ENCODE data around the gene PTBP2.
"Not testable (repeated sequence)": the region's sequence is repeated elsewhere in the genome, so short reads cannot be mapped to it uniquely, and the experiment has no call there.

PTBP2 gene

DNA sequence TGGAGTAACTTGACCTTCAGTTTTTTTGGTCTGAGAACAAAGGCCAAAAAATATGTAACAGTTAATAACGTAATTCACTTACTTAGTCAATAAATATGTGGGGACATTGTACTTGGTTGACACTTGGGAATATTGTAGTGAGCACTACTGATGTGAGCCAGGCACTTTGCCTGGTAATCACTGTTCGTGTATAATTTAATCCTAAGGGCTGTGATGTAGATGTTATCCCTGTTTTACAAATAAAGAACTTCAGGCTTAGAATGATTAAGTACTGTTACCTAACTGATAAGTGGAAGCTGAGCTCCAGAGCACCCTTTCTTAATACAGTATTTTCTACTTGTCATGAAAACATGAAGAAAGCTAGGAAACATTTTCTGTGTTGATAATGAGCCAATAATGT is 28.0 kb downstream of the PTBP2 start:
- peaks cover 4 to 54% (median 39%) of the 10 kb centered on the region in 11 experiments; a peak in 19 of 22 replicates for H3K9me3 ChIP-seq (replicated peaks in 1 of 11)
- H4K20me1 ChIP-seq = peaks cover 10 to 68% (median 63%) of the 10 kb centered on the region in 11 experiments; a peak in 20 of 22 replicates
- no peak overlapping the region for H3K4me2 ChIP-seq
- H3K4me3 ChIP-seq = no peak overlapping the region
- no peak overlapping the region for H3K27ac ChIP-seq
- no peaks in the 10 kb centered on the region for H3K27me3 ChIP-seq
- TF ChIP-seq Cebpa-rat (IDR thresholded peaks at IDR 0.05) = no peak
- H3K36me3 ChIP-seq = peaks cover 48 to 95% (median 84%) of the 10 kb centered on the region in 11 experiments
- H3K4me1 ChIP-seq = peaks cover 0 to 4% (median 0%) of the 10 kb centered on the region in 10 experiments; a peak in 2 of 20 replicates
- no peak overlapping the region for H3K9ac ChIP-seq

DNA sequence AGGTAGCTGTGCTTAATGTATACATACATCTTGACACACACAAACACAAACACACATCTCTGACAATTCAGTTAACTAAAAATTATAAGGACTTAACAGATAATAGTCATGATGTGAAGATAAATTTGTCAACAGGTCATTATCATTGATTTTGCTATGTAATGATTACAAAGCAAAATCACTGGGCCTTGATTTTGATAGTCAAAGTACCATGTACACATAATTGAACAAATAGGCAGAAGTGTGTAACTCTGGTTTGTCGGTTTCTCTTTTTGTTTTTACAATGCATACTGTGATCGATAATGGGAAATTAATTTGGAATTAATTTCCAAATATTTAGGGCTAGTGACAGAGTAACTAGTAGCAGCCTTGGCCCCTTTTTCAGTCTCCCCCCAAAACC is 30.8 kb downstream of the PTBP2 start:
- peaks cover 0 to 67% (median 50%) of the 10 kb centered on the region in 11 experiments; a peak in 18 of 22 replicates for H3K9me3 ChIP-seq (replicated peaks in 1 of 11)
- H3K4me3 ChIP-seq = no peak overlapping the region
- peaks cover 10 to 46% (median 41%) of the 10 kb centered on the region in 11 experiments; a peak in 20 of 22 replicates for H4K20me1 ChIP-seq
- H3K27me3 ChIP-seq = no peaks in the 10 kb centered on the region
- no peak overlapping the region for H3K9ac ChIP-seq
- no peak overlapping the region for H3K4me2 ChIP-seq
- no peaks in the 10 kb centered on the region for H3K4me1 ChIP-seq
- TF ChIP-seq Cebpa-rat (IDR thresholded peaks at IDR 0.05) = no peak
- no peak overlapping the region for H3K27ac ChIP-seq
- H3K36me3 ChIP-seq = peaks cover 66 to 100% (median 97%) of the 10 kb centered on the region in 11 experiments

DNA sequence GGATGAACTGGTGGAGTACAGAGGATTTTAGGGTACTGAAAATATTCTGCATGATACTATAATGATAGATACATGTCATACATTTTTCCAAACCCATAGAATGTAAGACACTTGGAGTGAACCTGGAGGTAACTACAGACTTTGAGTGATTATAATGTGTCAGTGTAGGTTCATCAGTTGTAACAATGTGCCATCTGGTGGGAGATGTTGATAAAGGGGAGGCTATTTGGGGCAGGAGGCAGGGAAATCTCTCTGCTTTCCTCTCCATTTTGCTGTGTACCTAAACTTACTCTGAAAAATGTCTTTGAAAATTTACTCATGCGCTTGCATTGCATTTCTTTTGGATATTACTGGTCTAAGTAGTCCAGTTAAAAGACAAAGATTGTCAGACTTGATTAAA is 35.2 kb downstream of the PTBP2 start:
- Histone ChIP-seq H3K27me3 (no peaks in the 10 kb centered on the region), H3K4me1 (no peaks in the 10 kb centered on the region), H3K36me3 (peaks cover 87 to 99% (median 98%) of the 10 kb centered on the region in 11 experiments), H3K4me3 (no peak overlapping the region), H3K9me3 (replicated peaks in 1 of 11) (peaks cover 28 to 98% (median 83%) of the 10 kb centered on the region in 11 experiments), H3K4me2 (no peak overlapping the region), H3K9ac (no peak overlapping the region), H4K20me1 (peaks cover 0 to 5% (median 0%) of the 10 kb centered on the region in 11 experiments; a peak in 2 of 22 replicates), H3K27ac (no peak overlapping the region)
- no peak for TF ChIP-seq Cebpa-rat (IDR thresholded peaks at IDR 0.05)

DNA sequence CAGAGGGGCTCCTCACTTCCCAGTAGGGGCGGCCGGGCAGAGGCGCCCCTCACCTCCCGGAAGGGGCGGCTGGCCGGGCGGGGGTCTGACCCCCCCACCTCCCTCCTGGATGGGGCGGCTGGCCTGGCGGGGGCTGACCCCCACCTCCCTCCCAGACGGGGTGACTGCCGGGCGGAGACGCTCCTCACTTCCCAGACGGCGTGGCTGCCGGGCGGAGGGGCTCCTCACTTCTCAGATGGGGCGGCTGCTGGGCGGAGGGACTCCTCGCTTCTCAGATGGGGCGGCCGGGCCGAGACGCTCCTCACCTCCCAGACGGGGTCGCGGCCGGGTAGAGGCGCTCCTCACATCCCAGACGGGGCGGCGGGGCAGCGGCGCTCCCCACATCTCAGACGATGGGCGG is 41.0 kb downstream of the PTBP2 start:
- H3K9me3 ChIP-seq (replicated peaks in 1 of 11) = peaks cover 37 to 51% (median 46%) of the 10 kb centered on the region in 11 experiments
- H3K27ac ChIP-seq, H3K9ac ChIP-seq, H3K4me1 ChIP-seq, H3K27me3 ChIP-seq, H3K4me3 ChIP-seq, H3K4me2 ChIP-seq: not testable (repeated sequence)
- peaks cover 35 to 87% (median 72%) of the 10 kb centered on the region in 11 experiments for H3K36me3 ChIP-seq
- H4K20me1 ChIP-seq = peaks cover 0 to 33% (median 29%) of the 10 kb centered on the region in 11 experiments; a peak in 16 of 22 replicates

DNA sequence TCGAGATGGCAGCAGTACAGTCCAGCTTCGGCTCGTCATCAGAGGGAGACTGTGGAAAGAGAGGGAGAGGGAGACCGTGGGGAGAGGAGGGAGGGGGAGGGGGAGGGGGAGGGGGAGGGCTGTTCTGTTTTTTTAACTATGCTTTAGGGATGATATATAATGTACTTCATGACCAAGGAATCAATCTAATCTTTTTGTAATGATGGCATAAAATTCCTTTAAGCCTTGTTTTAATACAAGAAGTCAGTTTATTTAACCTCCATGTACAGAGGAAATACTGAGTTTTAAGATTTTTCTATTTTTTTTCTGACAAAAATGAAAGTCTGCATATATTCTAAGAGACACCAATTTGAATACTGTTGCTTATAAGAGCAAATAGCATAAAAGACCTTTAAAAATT is 41.9 kb downstream of the PTBP2 start:
- Histone ChIP-seq H3K4me1 (no peaks in the 10 kb centered on the region), H3K4me3 (no peak overlapping the region), H3K9ac (no peak overlapping the region), H4K20me1 (peaks cover 0 to 42% (median 36%) of the 10 kb centered on the region in 11 experiments; a peak in 17 of 22 replicates), H3K36me3 (peaks cover 37 to 83% (median 71%) of the 10 kb centered on the region in 11 experiments), H3K27me3 (no peaks in the 10 kb centered on the region), H3K27ac (no peak overlapping the region), H3K4me2 (no peak overlapping the region), H3K9me3 (replicated peaks in 1 of 11) (peaks cover 35 to 43% (median 41%) of the 10 kb centered on the region in 11 experiments)
- TF ChIP-seq Cebpa-rat (IDR thresholded peaks at IDR 0.05) = no peak

DNA sequence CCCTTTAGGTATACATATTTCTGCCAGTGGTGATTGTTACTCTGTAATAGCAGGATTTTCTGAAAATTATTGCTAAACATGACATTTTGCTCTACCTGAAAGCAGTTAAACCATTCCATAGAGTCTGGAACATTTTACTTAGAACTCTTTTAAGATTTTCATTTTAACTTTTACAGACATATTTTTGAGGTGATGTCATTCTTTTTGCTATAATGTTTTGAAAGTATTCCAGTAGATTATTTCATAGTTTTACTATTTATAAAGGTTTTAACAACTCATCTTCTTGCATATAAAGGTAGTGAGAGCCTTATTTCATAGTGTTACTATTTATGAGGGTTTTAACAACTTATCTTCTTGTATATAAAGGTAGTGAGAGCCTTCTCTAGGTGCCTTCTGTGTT is 42.9 kb downstream of the PTBP2 start:
- Histone ChIP-seq H3K4me2 (no peak overlapping the region), H3K4me3 (no peak overlapping the region), H4K20me1 (peaks cover 0 to 52% (median 40%) of the 10 kb centered on the region in 11 experiments; a peak in 17 of 22 replicates), H3K9me3 (replicated peaks in 1 of 11) (peaks cover 30 to 33% (median 32%) of the 10 kb centered on the region in 11 experiments), H3K27me3 (no peaks in the 10 kb centered on the region), H3K36me3 (peaks cover 27 to 83% (median 64%) of the 10 kb centered on the region in 11 experiments), H3K27ac (no peak overlapping the region), H3K9ac (no peak overlapping the region), H3K4me1 (no peaks in the 10 kb centered on the region)
- TF ChIP-seq Cebpa-rat (IDR thresholded peaks at IDR 0.05) = no peak

DNA sequence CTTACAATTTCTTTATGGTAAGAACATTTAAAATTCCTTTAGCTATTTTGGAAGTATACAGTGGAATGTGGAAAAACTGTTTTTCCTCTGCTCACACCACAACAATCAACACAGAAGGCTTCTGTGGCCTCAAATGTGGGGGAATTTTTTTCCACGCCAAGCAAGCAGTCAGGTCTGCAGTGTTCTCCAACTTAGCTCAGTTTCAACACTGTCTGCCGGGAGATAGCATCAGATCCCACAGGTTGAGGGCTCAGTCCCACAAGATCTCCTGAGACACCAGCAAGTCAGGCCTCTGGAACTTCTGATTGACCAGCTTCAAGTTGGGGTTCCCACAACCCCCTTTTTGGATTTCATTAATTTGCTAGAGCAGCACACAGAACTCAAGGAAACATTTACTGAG is 50.3 kb downstream of the PTBP2 start:
- Histone ChIP-seq H3K9ac (no peak overlapping the region), H3K9me3 (replicated peaks in 1 of 11) (0 out of 22 replicates have a peak, but pooled peaks cover 0 to 4% (median 0%) of the 10 kb centered on the region in 11 experiments), H3K27ac (no peak overlapping the region), H3K36me3 (peaks cover 63 to 93% (median 73%) of the 10 kb centered on the region in 11 experiments), H4K20me1 (peaks cover 0 to 52% (median 25%) of the 10 kb centered on the region in 11 experiments; a peak in 18 of 22 replicates), H3K27me3 (no peaks in the 10 kb centered on the region), H3K4me1 (no peaks in the 10 kb centered on the region), H3K4me2 (no peak overlapping the region), H3K4me3 (no peak overlapping the region)
- TF ChIP-seq Cebpa-rat (IDR thresholded peaks at IDR 0.05) = no peak

DNA sequence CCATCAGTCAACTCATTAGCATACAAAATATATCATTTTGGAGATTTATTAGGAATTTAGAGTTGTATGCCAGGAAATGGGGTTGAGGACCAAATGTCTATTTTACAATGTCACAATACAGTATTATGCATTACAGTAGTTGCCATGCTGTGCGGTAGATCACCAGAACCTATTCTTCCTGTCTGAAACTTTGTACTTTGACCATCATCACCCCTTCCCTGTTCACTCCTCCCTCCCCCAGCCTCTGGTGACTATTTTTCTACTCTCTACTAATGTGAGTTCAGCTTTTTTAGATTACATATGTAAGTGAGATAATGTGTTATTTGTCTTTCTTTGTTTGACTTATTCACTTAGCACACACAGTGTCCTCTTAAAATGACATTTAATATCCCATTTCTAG is 50.8 kb downstream of the PTBP2 start:
- Histone ChIP-seq H3K9me3 (replicated peaks in 1 of 11) (0 out of 22 replicates have a peak, but pooled peaks cover 0 to 4% (median 0%) of the 10 kb centered on the region in 11 experiments), H3K36me3 (peaks cover 62 to 93% (median 72%) of the 10 kb centered on the region in 11 experiments), H3K4me3 (no peak overlapping the region), H3K4me2 (no peak overlapping the region), H3K9ac (no peak overlapping the region), H3K27me3 (no peaks in the 10 kb centered on the region), H4K20me1 (peaks cover 0 to 47% (median 22%) of the 10 kb centered on the region in 11 experiments; a peak in 18 of 22 replicates), H3K27ac (no peak overlapping the region), H3K4me1 (no peaks in the 10 kb centered on the region)
- TF ChIP-seq Cebpa-rat (IDR thresholded peaks at IDR 0.05) = no peak

DNA sequence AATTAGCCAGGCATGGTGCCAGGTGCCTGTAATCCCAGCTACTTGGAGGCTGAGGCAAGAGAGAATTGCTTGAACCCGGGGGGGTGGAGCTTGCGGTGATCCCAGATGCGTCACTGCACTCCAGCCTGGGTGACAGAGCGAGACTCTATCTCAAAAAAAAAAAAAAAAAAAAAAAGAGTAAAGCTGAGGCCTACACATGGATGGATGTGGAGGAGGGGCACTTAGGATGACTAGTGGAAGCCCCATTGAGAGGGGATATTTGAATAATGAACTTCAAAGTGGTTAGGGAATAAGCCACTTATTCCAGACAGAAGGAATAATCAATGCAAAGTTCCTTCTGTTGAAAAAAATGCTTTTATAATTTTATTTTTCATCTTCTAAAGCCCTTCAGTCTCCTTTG is 51.4 kb downstream of the PTBP2 start:
- TF ChIP-seq Cebpa-rat (IDR thresholded peaks at IDR 0.05) = no peak
- Histone ChIP-seq H3K36me3 (peaks cover 63 to 93% (median 70%) of the 10 kb centered on the region in 11 experiments), H3K9me3 (replicated peaks in 1 of 11) (0 out of 22 replicates have a peak, but pooled peaks cover 0 to 4% (median 0%) of the 10 kb centered on the region in 11 experiments), H3K4me1 (no peaks in the 10 kb centered on the region), H3K4me2 (no peak overlapping the region), H3K27me3 (no peaks in the 10 kb centered on the region), H3K4me3 (no peak overlapping the region), H3K9ac (no peak overlapping the region), H3K27ac (no peak overlapping the region), H4K20me1 (peaks cover 0 to 40% (median 16%) of the 10 kb centered on the region in 11 experiments; a peak in 18 of 22 replicates)

DNA sequence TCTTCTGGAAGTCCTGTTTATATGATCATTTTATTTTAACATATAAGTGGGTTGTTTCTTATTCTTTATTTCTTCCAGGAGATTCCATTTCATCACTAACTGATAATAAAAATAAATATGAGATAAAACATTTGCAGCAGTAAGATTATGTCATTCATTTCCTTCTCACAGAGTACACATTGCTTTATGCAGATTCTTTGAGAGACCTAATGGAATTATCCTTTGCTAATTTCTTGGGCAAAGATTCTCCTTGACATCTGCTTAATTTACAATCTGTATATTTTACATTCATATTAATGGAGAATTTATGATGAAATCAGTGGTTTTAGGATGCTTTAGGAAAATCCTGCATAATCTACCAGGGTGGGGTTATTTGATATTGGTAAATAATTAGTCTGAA is 60.6 kb downstream of the PTBP2 start:
- no peak for TF ChIP-seq Cebpa-rat (IDR thresholded peaks at IDR 0.05)
- Histone ChIP-seq H4K20me1 (peaks cover 0 to 23% (median 3%) of the 10 kb centered on the region in 11 experiments; a peak in 4 of 22 replicates), H3K4me2 (no peak overlapping the region), H3K36me3 (peaks cover 93 to 100% (median 96%) of the 10 kb centered on the region in 11 experiments), H3K9me3 (replicated peaks in 1 of 11) (no peaks in the 10 kb centered on the region), H3K27ac (no peak overlapping the region), H3K4me1 (no peaks in the 10 kb centered on the region), H3K27me3 (no peaks in the 10 kb centered on the region), H3K9ac (no peak overlapping the region), H3K4me3 (no peak overlapping the region)

Measured in BLaER1 treated with 17β-estradiol and CSF1 and Interleukin-3, amounts not matched to agents 10 nM and 100 nM (cell line).